Keratinocyte (primary cell): ENCODE data around the gene ZIC5.
A peak's percentile ranks its signal among the peaks of the same experiment; 100 is the strongest.

Experiments
- EZH2 ChIP-seq: IDR thresholded peaks from one replicate; pipeline ENCODE4 v1.6.1; 2012; ENCODE audit warnings: inconsistent platforms, mild to moderate bottlenecking, low read length, moderate library complexity
- TF ChIP-seq, protein P1 (sequence below), 3 experiments: IDR thresholded peaks in 1 of 3; conservative IDR thresholded peaks in 1 of 3; optimal IDR thresholded peaks in 1 of 3; 2 replicates in 2 of 3; 3 replicates in 1 of 3; pipeline versions ENCODE3 to v1.5.1; 2011; ENCODE audit warnings: low read length in 3 of 3, mild to moderate bottlenecking in 3 of 3, moderate library complexity in 2 of 3, control low read depth in 1 of 3, inconsistent platforms in 1 of 3; ENCODE audit not compliant: insufficient read depth in 2 of 3; ENCODE audit errors: extremely low read depth in 1 of 3

GRCh38 chr13:99955747-99956472 is 15.7 kb downstream of the ZIC5 start:
- TF ChIP-seq, protein P1, sequence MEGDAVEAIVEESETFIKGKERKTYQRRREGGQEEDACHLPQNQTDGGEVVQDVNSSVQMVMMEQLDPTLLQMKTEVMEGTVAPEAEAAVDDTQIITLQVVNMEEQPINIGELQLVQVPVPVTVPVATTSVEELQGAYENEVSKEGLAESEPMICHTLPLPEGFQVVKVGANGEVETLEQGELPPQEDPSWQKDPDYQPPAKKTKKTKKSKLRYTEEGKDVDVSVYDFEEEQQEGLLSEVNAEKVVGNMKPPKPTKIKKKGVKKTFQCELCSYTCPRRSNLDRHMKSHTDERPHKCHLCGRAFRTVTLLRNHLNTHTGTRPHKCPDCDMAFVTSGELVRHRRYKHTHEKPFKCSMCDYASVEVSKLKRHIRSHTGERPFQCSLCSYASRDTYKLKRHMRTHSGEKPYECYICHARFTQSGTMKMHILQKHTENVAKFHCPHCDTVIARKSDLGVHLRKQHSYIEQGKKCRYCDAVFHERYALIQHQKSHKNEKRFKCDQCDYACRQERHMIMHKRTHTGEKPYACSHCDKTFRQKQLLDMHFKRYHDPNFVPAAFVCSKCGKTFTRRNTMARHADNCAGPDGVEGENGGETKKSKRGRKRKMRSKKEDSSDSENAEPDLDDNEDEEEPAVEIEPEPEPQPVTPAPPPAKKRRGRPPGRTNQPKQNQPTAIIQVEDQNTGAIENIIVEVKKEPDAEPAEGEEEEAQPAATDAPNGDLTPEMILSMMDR (optimal IDR thresholded peaks at IDR 0.05 in 1 of 3, IDR thresholded peaks at IDR 0.05 in 1 of 3, conservative IDR thresholded peaks at IDR 0.05 in 1 of 3; ENCODE audit: extremely low read depth in 1 of 3, insufficient read depth in 2 of 3, low read length in 3 of 3): no peak
- TF ChIP-seq EZH2: peak; percentile 85
